ENCODE data around the gene NINL.

The NINL gene

GRCh38 chr20:25525295-25525694 is 60.0 kb downstream of the NINL start:
- Histone ChIP-seq H3K4me1 (ENCODE audit: insufficient read depth, low read length) (no peaks in the 10 kb centered on the region), H3K9me3 (ENCODE audit: low read length) (no peaks in the 10 kb centered on the region), H3K9ac (ENCODE audit: low read length) (no peak overlapping the region), H3K27me3 (ENCODE audit: control insufficient read depth in 1 of 2, insufficient read depth in 2 of 2, low read length in 2 of 2) (no peaks in the 10 kb centered on the region), H3K27ac (ENCODE audit: low read depth, low read length) (no peak overlapping the region), H3K36me3 (ENCODE audit: insufficient read depth, low read length) (peaks cover 8% of the 10 kb centered on the region), H3K4me3 (ENCODE audit: low read depth in 1 of 2, low read length in 2 of 2) (no peak overlapping the region)

- no peaks in the 10 kb centered on the region for H3K9me3 ChIP-seq (ENCODE audit: low read length)
- no peak overlapping the region for H3K27ac ChIP-seq (ENCODE audit: low read depth, low read length)
- no peaks in the 10 kb centered on the region for H3K4me1 ChIP-seq (ENCODE audit: insufficient read depth, low read length)
- H3K27me3 ChIP-seq (ENCODE audit: control insufficient read depth in 1 of 2, insufficient read depth in 2 of 2, low read length in 2 of 2), result no peaks in the 10 kb centered on the region
- no peak overlapping the region for H3K4me3 ChIP-seq (ENCODE audit: low read depth in 1 of 2, low read length in 2 of 2)
- H3K36me3 ChIP-seq (ENCODE audit: insufficient read depth, low read length), result peaks cover 8% of the 10 kb centered on the region
- no peak overlapping the region for H3K9ac ChIP-seq (ENCODE audit: low read length)
These were observed 63.9 kb downstream of the NINL start for GRCh38 chr20:25521382-25521781.

- H3K9me3 ChIP-seq (ENCODE audit: low read length), result no peaks in the 10 kb centered on the region
- no peak overlapping the region for H3K4me3 ChIP-seq (ENCODE audit: low read depth in 1 of 2, low read length in 2 of 2)
- no peaks in the 10 kb centered on the region for H3K27me3 ChIP-seq (ENCODE audit: control insufficient read depth in 1 of 2, insufficient read depth in 2 of 2, low read length in 2 of 2)
- no peak overlapping the region for H3K9ac ChIP-seq (ENCODE audit: low read length)
- no peak overlapping the region for H3K27ac ChIP-seq (ENCODE audit: low read depth, low read length)
- peaks cover 7% of the 10 kb centered on the region for H3K36me3 ChIP-seq (ENCODE audit: insufficient read depth, low read length)
- H3K4me1 ChIP-seq (ENCODE audit: insufficient read depth, low read length), result no peaks in the 10 kb centered on the region
These were observed 68.2 kb downstream of the NINL start for GRCh38 chr20:25517124-25517523.

GRCh38 chr20:25514747-25515340 is 70.5 kb downstream of the NINL start:
- Histone ChIP-seq H3K4me3 (ENCODE audit: low read depth in 1 of 2, low read length in 2 of 2) (no peak overlapping the region), H3K27me3 (ENCODE audit: control insufficient read depth in 1 of 2, insufficient read depth in 2 of 2, low read length in 2 of 2) (no peaks in the 10 kb centered on the region), H3K9ac (ENCODE audit: low read length) (no peak overlapping the region), H3K9me3 (ENCODE audit: low read length) (no peaks in the 10 kb centered on the region), H3K36me3 (ENCODE audit: insufficient read depth, low read length) (peaks cover 30% of the 10 kb centered on the region), H3K27ac (ENCODE audit: low read depth, low read length) (no peak overlapping the region), H3K4me1 (ENCODE audit: insufficient read depth, low read length) (no peaks in the 10 kb centered on the region)

- H3K9me3 ChIP-seq (ENCODE audit: low read length), result no peaks in the 10 kb centered on the region
- H3K9ac ChIP-seq (ENCODE audit: low read length), result no peak overlapping the region
- no peaks in the 10 kb centered on the region for H3K27me3 ChIP-seq (ENCODE audit: control insufficient read depth in 1 of 2, insufficient read depth in 2 of 2, low read length in 2 of 2)
- no peak overlapping the region for H3K4me3 ChIP-seq (ENCODE audit: low read depth in 1 of 2, low read length in 2 of 2)
- H3K36me3 ChIP-seq (ENCODE audit: insufficient read depth, low read length), result peaks cover 37% of the 10 kb centered on the region
- no peaks in the 10 kb centered on the region for H3K4me1 ChIP-seq (ENCODE audit: insufficient read depth, low read length)
- no peak overlapping the region for H3K27ac ChIP-seq (ENCODE audit: low read depth, low read length)
These were observed 71.1 kb downstream of the NINL start for GRCh38 chr20:25514195-25514594.

GRCh38 chr20:25512709-25513108 is 72.6 kb downstream of the NINL start:
- peaks cover 42% of the 10 kb centered on the region for H3K36me3 ChIP-seq (ENCODE audit: insufficient read depth, low read length)
- no peaks in the 10 kb centered on the region for H3K27me3 ChIP-seq (ENCODE audit: control insufficient read depth in 1 of 2, insufficient read depth in 2 of 2, low read length in 2 of 2)
- no peak overlapping the region for H3K27ac ChIP-seq (ENCODE audit: low read depth, low read length)
- H3K9me3 ChIP-seq (ENCODE audit: low read length), result no peaks in the 10 kb centered on the region
- H3K4me1 ChIP-seq (ENCODE audit: insufficient read depth, low read length), result no peaks in the 10 kb centered on the region
- no peak overlapping the region for H3K9ac ChIP-seq (ENCODE audit: low read length)
- no peak overlapping the region for H3K4me3 ChIP-seq (ENCODE audit: low read depth in 1 of 2, low read length in 2 of 2)

GRCh38 chr20:25511183-25511582 is 74.1 kb downstream of the NINL start:
- Histone ChIP-seq H3K9me3 (ENCODE audit: low read length) (no peaks in the 10 kb centered on the region), H3K4me1 (ENCODE audit: insufficient read depth, low read length) (no peaks in the 10 kb centered on the region), H3K27me3 (ENCODE audit: control insufficient read depth in 1 of 2, insufficient read depth in 2 of 2, low read length in 2 of 2) (no peaks in the 10 kb centered on the region), H3K9ac (ENCODE audit: low read length) (no peak overlapping the region), H3K36me3 (ENCODE audit: insufficient read depth, low read length) (peaks cover 47% of the 10 kb centered on the region), H3K27ac (ENCODE audit: low read depth, low read length) (no peak overlapping the region), H3K4me3 (ENCODE audit: low read depth in 1 of 2, low read length in 2 of 2) (no peak overlapping the region)

- H3K27me3 ChIP-seq (ENCODE audit: control insufficient read depth in 1 of 2, insufficient read depth in 2 of 2, low read length in 2 of 2), result no peaks in the 10 kb centered on the region
These were observed 74.6 kb downstream of the NINL start for GRCh38 chr20:25510721-25511120.

GRCh38 chr20:25510202-25510601 is 75.1 kb downstream of the NINL start:
- Histone ChIP-seq H3K27me3 (ENCODE audit: control insufficient read depth in 1 of 2, insufficient read depth in 2 of 2, low read length in 2 of 2) (no peaks in the 10 kb centered on the region), H3K9ac (ENCODE audit: low read length) (no peak overlapping the region), H3K27ac (ENCODE audit: low read depth, low read length) (no peak overlapping the region), H3K36me3 (ENCODE audit: insufficient read depth, low read length) (peaks cover 48% of the 10 kb centered on the region), H3K4me3 (ENCODE audit: low read depth in 1 of 2, low read length in 2 of 2) (no peak overlapping the region), H3K9me3 (ENCODE audit: low read length) (no peaks in the 10 kb centered on the region), H3K4me1 (ENCODE audit: insufficient read depth, low read length) (no peaks in the 10 kb centered on the region)

More at GRCh38 chr20:25510721-25511120, 74.6 kb downstream of the NINL start:
- no peak overlapping the region for H3K4me3 ChIP-seq (ENCODE audit: low read depth in 1 of 2, low read length in 2 of 2)
- H3K27ac ChIP-seq (ENCODE audit: low read depth, low read length), result no peak overlapping the region
- H3K4me1 ChIP-seq (ENCODE audit: insufficient read depth, low read length), result no peaks in the 10 kb centered on the region
- no peak overlapping the region for H3K9ac ChIP-seq (ENCODE audit: low read length)
- peaks cover 47% of the 10 kb centered on the region for H3K36me3 ChIP-seq (ENCODE audit: insufficient read depth, low read length)
- H3K9me3 ChIP-seq (ENCODE audit: low read length), result no peaks in the 10 kb centered on the region

- no peak overlapping the region for H3K9ac ChIP-seq (ENCODE audit: low read length)
- no peaks in the 10 kb centered on the region for H3K4me1 ChIP-seq (ENCODE audit: insufficient read depth, low read length)
- peaks cover 57% of the 10 kb centered on the region for H3K36me3 ChIP-seq (ENCODE audit: insufficient read depth, low read length)
- H3K9me3 ChIP-seq (ENCODE audit: low read length), result no peaks in the 10 kb centered on the region
- no peaks in the 10 kb centered on the region for H3K27me3 ChIP-seq (ENCODE audit: control insufficient read depth in 1 of 2, insufficient read depth in 2 of 2, low read length in 2 of 2)
- H3K4me3 ChIP-seq (ENCODE audit: low read depth in 1 of 2, low read length in 2 of 2), result no peak overlapping the region
- no peak overlapping the region for H3K27ac ChIP-seq (ENCODE audit: low read depth, low read length)
These were observed 76.2 kb downstream of the NINL start for GRCh38 chr20:25509084-25509483.

- Histone ChIP-seq H3K27me3 (ENCODE audit: control insufficient read depth in 1 of 2, insufficient read depth in 2 of 2, low read length in 2 of 2) (no peaks in the 10 kb centered on the region), H3K27ac (ENCODE audit: low read depth, low read length) (no peak overlapping the region), H3K9ac (ENCODE audit: low read length) (no peak overlapping the region), H3K9me3 (ENCODE audit: low read length) (no peaks in the 10 kb centered on the region), H3K4me3 (ENCODE audit: low read depth in 1 of 2, low read length in 2 of 2) (no peak overlapping the region), H3K4me1 (ENCODE audit: insufficient read depth, low read length) (no peaks in the 10 kb centered on the region), H3K36me3 (ENCODE audit: insufficient read depth, low read length) (peaks cover 63% of the 10 kb centered on the region)
These were observed 77.1 kb downstream of the NINL start for GRCh38 chr20:25508083-25508770.

All from muscle layer of colon (tissue), 2 donors.